ENCODE measurements around the gene NTSR2. TPM values are rescaled to one million over a fixed set of nuclear protein-coding genes. Genes with fewer than 3 reads are reported as not detected.

Gene NTSR2
- total RNA-seq, 2 donors from 2014 or later: not detected

GRCh38 chr2:11646530-11646929 lies 23.5 kb downstream of the NTSR2 start:
- Histone ChIP-seq H3K9me3 (no peaks in the 10 kb centered on the region), H3K9ac (ENCODE audit: low read depth in 2 of 2, low read length in 2 of 2) (no peak overlapping the region), H3K27me3 (no peaks in the 10 kb centered on the region), H3K27ac (no peak overlapping the region), H3K4me3 (no peak overlapping the region), H3K36me3 (no peaks in the 10 kb centered on the region), H3K4me1 (no peaks in the 10 kb centered on the region)
- intact Hi-C loops (cut with DNase I): no loop called here
- DNase-seq: no peak
- no peak for TF ChIP-seq CTCF (IDR thresholded peaks at IDR 0.05)

GRCh38 chr2:11644293-11644692 lies 25.7 kb downstream of the NTSR2 start:
- no peak for TF ChIP-seq CTCF (IDR thresholded peaks at IDR 0.05)
- no peaks in the 10 kb centered on the region for H3K36me3 ChIP-seq
- no peaks in the 10 kb centered on the region for H3K27me3 ChIP-seq
- H3K9me3 ChIP-seq: no peaks in the 10 kb centered on the region
- no peak overlapping the region for H3K4me3 ChIP-seq
- no peak overlapping the region for H3K9ac ChIP-seq (ENCODE audit: low read depth in 2 of 2, low read length in 2 of 2)
- intact Hi-C loops (cut with DNase I): no loop called here
- H3K4me1 ChIP-seq: no peaks in the 10 kb centered on the region
- no peak overlapping the region for H3K27ac ChIP-seq
- no peak for DNase-seq

GRCh38 chr2:11642972-11643371 lies 27.0 kb downstream of the NTSR2 start:
- Histone ChIP-seq H3K27me3 (no peaks in the 10 kb centered on the region), H3K9ac (ENCODE audit: low read depth in 2 of 2, low read length in 2 of 2) (no peak overlapping the region), H3K9me3 (no peaks in the 10 kb centered on the region), H3K27ac (no peak overlapping the region), H3K4me3 (no peak overlapping the region), H3K36me3 (no peaks in the 10 kb centered on the region), H3K4me1 (no peaks in the 10 kb centered on the region)
- TF ChIP-seq CTCF (IDR thresholded peaks at IDR 0.05): no peak
- no peak for DNase-seq
- intact Hi-C loops (cut with DNase I): no loop called here

DNA sequence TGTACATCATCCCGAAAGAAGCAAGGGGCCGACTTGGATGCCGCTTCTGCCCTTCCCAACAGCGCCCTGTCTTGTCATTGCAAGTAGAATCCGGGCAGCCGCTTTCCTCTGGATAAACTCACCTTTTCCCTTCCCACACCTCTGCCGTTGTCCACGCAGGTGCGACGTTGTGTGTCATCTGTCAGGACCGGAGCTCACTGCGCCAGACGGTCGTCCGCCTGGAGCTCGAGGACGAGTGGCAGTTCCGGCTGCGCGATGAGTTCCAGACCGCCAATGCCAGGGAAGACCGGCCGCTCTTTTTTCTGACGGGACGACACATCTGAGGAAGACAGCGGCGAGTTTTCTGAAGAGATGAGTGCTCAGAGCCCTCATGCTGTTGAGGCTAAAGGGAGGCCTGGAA lies 29.9 kb downstream of the NTSR2 start:
- H3K9me3 ChIP-seq: no peaks in the 10 kb centered on the region
- DNase-seq: no peak

DNA sequence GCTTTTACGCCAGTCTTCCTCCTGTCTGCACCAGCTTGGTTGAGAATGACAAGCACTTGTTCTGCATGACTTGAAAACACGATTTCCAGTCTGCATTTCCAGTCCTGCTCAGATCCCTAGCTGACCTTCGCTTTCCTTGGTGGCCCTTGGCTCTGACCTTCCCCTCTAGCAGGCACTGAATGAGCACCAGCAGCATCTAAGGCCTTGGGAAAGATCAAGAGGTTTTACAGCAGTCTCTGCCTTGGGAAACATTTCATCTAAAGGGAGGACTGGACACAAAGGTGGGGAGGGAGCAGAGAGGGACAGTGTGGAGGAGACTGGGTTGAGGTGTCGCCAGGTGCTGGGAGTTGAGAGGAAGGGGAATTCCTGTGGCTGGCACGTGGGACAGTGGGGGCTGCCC lies 30.5 kb downstream of the NTSR2 start:
- no peak for DNase-seq
- no peaks in the 10 kb centered on the region for H3K36me3 ChIP-seq
- intact Hi-C loops (cut with DNase I): no loop called here
- no peak overlapping the region for H3K27ac ChIP-seq
- no peaks in the 10 kb centered on the region for H3K4me1 ChIP-seq
- H3K9me3 ChIP-seq: no peaks in the 10 kb centered on the region
- H3K4me3 ChIP-seq: no peak overlapping the region
- no peak for TF ChIP-seq CTCF (IDR thresholded peaks at IDR 0.05)
- no peaks in the 10 kb centered on the region for H3K27me3 ChIP-seq
- H3K9ac ChIP-seq (ENCODE audit: low read depth in 2 of 2, low read length in 2 of 2): no peak overlapping the region

More for the DNA sequence above, 29.9 kb downstream of the NTSR2 start:
- H3K36me3 ChIP-seq: no peaks in the 10 kb centered on the region
- no peak overlapping the region for H3K4me3 ChIP-seq
- TF ChIP-seq CTCF (IDR thresholded peaks at IDR 0.05): no peak
- H3K9ac ChIP-seq (ENCODE audit: low read depth in 2 of 2, low read length in 2 of 2): no peak overlapping the region
- intact Hi-C loops (cut with DNase I): no loop called here
- H3K4me1 ChIP-seq: no peaks in the 10 kb centered on the region
- H3K27me3 ChIP-seq: no peaks in the 10 kb centered on the region
- no peak overlapping the region for H3K27ac ChIP-seq

GRCh38 chr2:11637546-11637945 lies 32.4 kb downstream of the NTSR2 start:
- intact Hi-C loops (cut with DNase I): no loop called here
- Histone ChIP-seq H3K27ac (no peak overlapping the region), H3K9me3 (no peaks in the 10 kb centered on the region), H3K4me3 (no peak overlapping the region), H3K9ac (ENCODE audit: low read depth in 2 of 2, low read length in 2 of 2) (no peak overlapping the region), H3K27me3 (no peaks in the 10 kb centered on the region), H3K36me3 (no peaks in the 10 kb centered on the region), H3K4me1 (no peaks in the 10 kb centered on the region)
- no peak for DNase-seq
- TF ChIP-seq CTCF (IDR thresholded peaks at IDR 0.05): no peak
